ENCODE results near the gene NBL1. TPM values are rescaled to one million over a fixed set of nuclear protein-coding genes. Genes with fewer than 3 reads are reported as not detected.
A peak's percentile ranks its signal among the peaks of the same experiment; 100 is the strongest.

Gene NBL1
- total and polyA plus RNA-seq, 9 of the 15 experiments (the other 6 are each of a cell fraction or from before 2014, with no cell fraction given), result 0.10 to 3.7 (median 1.8) TPM; not detected in 1

GRCh38 chr1:19596065-19596713, 47.9 kb upstream of the NBL1 start (continued):
- TF ChIP-seq E2F3 (CRISPR knock-in tag; IDR thresholded peaks at IDR 0.05) (0 out of 2 replicates have a peak, but pooled peaks have one; percentile 22), CCAR2 (IDR thresholded peaks at IDR 0.05; ENCODE audit: low read depth, low read length) (no peak), ZNF695 (CRISPR knock-in tag; IDR thresholded peaks at IDR 0.05) (no peak), NRF1 (conservative IDR thresholded peaks at IDR 0.05 in 1 of 2, IDR thresholded peaks at IDR 0.05 in 1 of 2) (no peak), TBL1XR1 (IDR thresholded peaks at IDR 0.05; ENCODE audit: low read length in 2 of 2) (no peak), USF1 (CRISPR knock-in tag; IDR thresholded peaks at IDR 0.05) (no peak), TRIM24 (IDR thresholded peaks at IDR 0.05) (0 out of 4 replicates have a peak, but pooled peaks of 1 of the 2 experiments have one; percentile 22), LARP7 (IDR thresholded peaks at IDR 0.05) (peak; percentile 92; the same call in 1 of the 2 replicates), ZSCAN29 (IDR thresholded peaks at IDR 0.05) (no peak), FOXJ2 (tag; IDR thresholded peaks at IDR 0.05) (no peak), MLX (CRISPR knock-in tag; conservative IDR thresholded peaks at IDR 0.05) (no peak), BRD9 (IDR thresholded peaks at IDR 0.05; ENCODE audit: low read depth, partially characterized antibody) (peak; percentile 95), LEF1 (IDR thresholded peaks at IDR 0.05) (peak; percentile 62), ESRRA (IDR thresholded peaks at IDR 0.05; ENCODE audit: borderline replicate concordance, low read depth) (no peak), GATAD2B (IDR thresholded peaks at IDR 0.05; ENCODE audit: borderline replicate concordance) (no peak), TEAD2 (tag; IDR thresholded peaks at IDR 0.05) (peak; percentile 64), FOXM1 (IDR thresholded peaks at IDR 0.05; ENCODE audit: low read depth) (0 out of 2 replicates have a peak, but pooled peaks have one; percentile 22), FOXM1 (CRISPR knock-in tag; IDR thresholded peaks at IDR 0.05; ENCODE audit: low read depth) (no peak), SNAPC5 (CRISPR knock-in tag; IDR thresholded peaks at IDR 0.05) (no peak), CREB3L1 (IDR thresholded peaks at IDR 0.05; ENCODE audit: borderline replicate concordance, low read depth) (no peak), MBD1 (CRISPR knock-in tag; IDR thresholded peaks at IDR 0.05) (no peak), FOXJ3 (CRISPR knock-in tag; IDR thresholded peaks at IDR 0.05) (no peak), CTBP1 (IDR thresholded peaks at IDR 0.05; ENCODE audit: borderline replicate concordance) (no peak; the same call in 1 of the 2 replicates), MEF2A (IDR thresholded peaks at IDR 0.05; ENCODE audit: control insufficient read depth, low read depth, low read length) (no peak), RBM14 (IDR thresholded peaks at IDR 0.05; ENCODE audit: borderline replicate concordance, insufficient read depth, low read depth, low read length) (no peak)
